Ammon's horn (tissue), 1 donor: Measurements from ENCODE around the gene EIF5A2.
"Not testable (repeated sequence)": the region's sequence is repeated elsewhere in the genome, so short reads cannot be mapped to it uniquely, and the experiment has no call there.

Source experiments
- DNase-seq: peaks from one replicate; pipeline ENCODE4 v3.0.0-alpha.2; 2016; ENCODE audit warnings: low spot score

Gene EIF5A2

GRCh38 chr3:170908235-170909116 lies at the start of gene EIF5A2:
EIF5A2 (minus strand) TSS chr3:170908637; CDS start chr3:170907806, 831 bp downstream.
- DNase-seq: peak; percentile 92

GRCh38 chr3:170956647-170957046 lies 48.2 kb upstream of the EIF5A2 start:
- DNase-seq: no peak

- peak; percentile 71 for DNase-seq
Observed at GRCh38 chr3:170953736-170954135, 45.3 kb upstream of the EIF5A2 start.

GRCh38 chr3:170953229-170953628 lies 44.8 kb upstream of the EIF5A2 start:
- DNase-seq: peak; percentile 9

GRCh38 chr3:170949211-170949610 lies 40.8 kb upstream of the EIF5A2 start:
- no peak for DNase-seq

GRCh38 chr3:170947018-170947769 lies 38.8 kb upstream of the EIF5A2 start:
- DNase-seq: no peak

- DNase-seq: no peak
Observed at GRCh38 chr3:170942011-170942410, 33.6 kb upstream of the EIF5A2 start.

GRCh38 chr3:170941551-170941950 lies 33.1 kb upstream of the EIF5A2 start:
- no peak for DNase-seq

- not testable (repeated sequence) for DNase-seq
Observed at GRCh38 chr3:170933039-170933438, 24.6 kb upstream of the EIF5A2 start.

- not testable (repeated sequence) for DNase-seq
Observed at GRCh38 chr3:170923553-170923952, 15.1 kb upstream of the EIF5A2 start.

- DNase-seq: no peak
Observed at GRCh38 chr3:170918715-170919114, 10.3 kb upstream of the EIF5A2 start.

GRCh38 chr3:170914690-170915089 lies 6.3 kb upstream of the EIF5A2 start:
- DNase-seq: no peak

GRCh38 chr3:170914212-170914611 lies 5.8 kb upstream of the EIF5A2 start:
- DNase-seq: no peak

- DNase-seq: no peak
Observed at GRCh38 chr3:170911051-170911450, 2.6 kb upstream of the EIF5A2 start.

- DNase-seq: no peak
Observed at GRCh38 chr3:170910542-170910941, 2.1 kb upstream of the EIF5A2 start.

GRCh38 chr3:170909129-170909903 lies 879 bp upstream of the EIF5A2 start:
- DNase-seq: peak; percentile 2

- DNase-seq: peak; percentile 8
Observed at GRCh38 chr3:170907637-170908234, 701 bp downstream of the EIF5A2 start.

GRCh38 chr3:170905862-170906261 lies 2.6 kb downstream of the EIF5A2 start:
- no peak for DNase-seq

GRCh38 chr3:170903123-170903522 lies 5.3 kb downstream of the EIF5A2 start:
- DNase-seq: no peak

GRCh38 chr3:170899455-170899854 lies 9.0 kb downstream of the EIF5A2 start:
- no peak for DNase-seq

GRCh38 chr3:170897978-170898377 lies 10.5 kb downstream of the EIF5A2 start:
- no peak for DNase-seq

- not testable (repeated sequence) for DNase-seq
Observed at GRCh38 chr3:170897199-170897598, 11.2 kb downstream of the EIF5A2 start.
